PC-9 (cell line): ENCODE data around the gene HDC. TPM values are rescaled to one million over a fixed set of nuclear protein-coding genes. Genes with fewer than 3 reads are reported as not detected.

Experiments used
- BruUV-seq: library from RNA; stranded (reverse); fragments of 400-500 nt; replicated peaks from 2 replicates; lab custom pipeline; 2021; lab: Mats Ljungman, UMichigan
- CTCF ChIA-PET: fragments of 300-600 bp; sonication (Branson Sonifier 250); formaldehyde crosslinking; loops from one replicate; lab custom pipeline; 2022; ENCODE audit warnings: antibody characterized with exemption; lab: Charles Lee
- POLR2A ChIA-PET: fragments of 300-600 bp; sonication (Branson Sonifier 250); formaldehyde crosslinking; loops from one replicate; lab custom pipeline; 2022; ENCODE audit warnings: antibody characterized with exemption; ENCODE audit not compliant: unreplicated experiment; lab: Charles Lee
- DNase-seq, 2 experiments: peaks; one replicate each; pipeline versions ENCODE4 v3.0.0 to v3.0.0-alpha.2; 2015 to 2022; ENCODE audit warnings: mixed read lengths in 1 of 2
- H2AFZ ChIP-seq: fragments of 200-600 bp; sonication (generic); 2 replicates; pipeline ENCODE4 v1.8.1; 2017; ENCODE audit warnings: antibody characterized with exemption
- H3F3A ChIP-seq: fragments of 200-600 bp; sonication (generic); 2 replicates; pipeline ENCODE4 v1.8.1; 2017; ENCODE audit warnings: antibody characterized with exemption, mild to moderate bottlenecking, low read depth; ENCODE audit not compliant: insufficient read depth
- H3K27ac ChIP-seq: fragments of 200-600 bp; sonication (generic); 2 replicates; pipeline ENCODE4 v1.6.1; 2016; ENCODE audit warnings: mixed run types
- H3K27me3 ChIP-seq: fragments of 200-600 bp; sonication (generic); 2 replicates; pipeline ENCODE4 v1.6.1; 2016; ENCODE audit warnings: low read depth, mixed run types; ENCODE audit not compliant: insufficient read depth
- H3K36me3 ChIP-seq: fragments of 200-600 bp; sonication (generic); 2 replicates; pipeline ENCODE4 v1.6.1; 2016; ENCODE audit warnings: low read depth, mixed run types
- H3K4me1 ChIP-seq: fragments of 200-600 bp; sonication (generic); replicated peaks from 2 replicates; pipeline ENCODE4 v1.6.1; 2016; ENCODE audit warnings: mixed run types; ENCODE audit not compliant: insufficient read depth
- H3K4me2 ChIP-seq: fragments of 200-600 bp; sonication (generic); 2 replicates; pipeline ENCODE4 v1.6.1; 2017; ENCODE audit warnings: mixed run types
- H3K4me3 ChIP-seq: fragments of 200-600 bp; sonication (generic); 2 replicates; pipeline ENCODE4 v1.6.1; 2016; ENCODE audit warnings: mixed run types
- H3K79me2 ChIP-seq: fragments of 200-600 bp; sonication (generic); 2 replicates; pipeline ENCODE4 v1.6.1; 2017; ENCODE audit warnings: low read depth, mixed run types
- H3K9me2 ChIP-seq: fragments of 200-600 bp; sonication (generic); 2 replicates; pipeline ENCODE4 v1.8.1; 2017; ENCODE audit warnings: mild to moderate bottlenecking; ENCODE audit not compliant: insufficient read depth
- H3K9me3 ChIP-seq: fragments of 200-600 bp; sonication (generic); 2 replicates; pipeline ENCODE4 v1.8.1; 2016; ENCODE audit warnings: low read depth; ENCODE audit not compliant: insufficient read depth
- H4K20me1 ChIP-seq: fragments of 200-600 bp; sonication (generic); 2 replicates; pipeline ENCODE4 v1.8.1; 2017; ENCODE audit not compliant: insufficient read depth
- EZH2 ChIP-seq: fragments of 200-600 bp; sonication (generic); IDR thresholded peaks from 2 replicates; pipeline ENCODE4 v1.8.0; 2017; ENCODE audit warnings: antibody characterized with exemption, low read depth
- intact Hi-C: fragments of 100-400 bp; cut with micrococcal nuclease; formaldehyde crosslinking; loops from one replicate; pipeline ENCODE4 v1.10.0; 2022; ENCODE audit not compliant: unreplicated experiment
- total RNA-seq: library from RNA; stranded (reverse); gene quantifications from 2 replicates; pipeline ENCODE4 v1.2.3, GENCODE V29; 2021
- TF ChIP-seq, protein P1 (sequence below): fragments of 200-600 bp; sonication (generic); conservative IDR thresholded peaks from 2 replicates; pipeline ENCODE4 v1.6.1; 2017; ENCODE audit warnings: mixed run types, antibody characterized with exemption, mild to moderate bottlenecking, moderate library complexity

HDC gene
- total RNA-seq, 1 experiment from 2014 or later = not detected

GRCh38 chr15:50247819-50248655 is 17.5 kb downstream of the HDC start:
- Histone ChIP-seq H3K9me3 (no peaks in the 10 kb centered on the region), H2AFZ (no peak overlapping the region), H3K4me3 (no peak overlapping the region), H3K4me1 (no peaks in the 10 kb centered on the region), H3K79me2 (no peaks in the 10 kb centered on the region), H3K27ac (no peak overlapping the region), H4K20me1 (no peaks in the 10 kb centered on the region), H3F3A (no peaks in the 10 kb centered on the region), H3K4me2 (no peak overlapping the region), H3K36me3 (no peaks in the 10 kb centered on the region), H3K27me3 (no peaks in the 10 kb centered on the region), H3K9me2 (no peaks in the 10 kb centered on the region)
- no peak for TF ChIP-seq EZH2
- TF ChIP-seq, protein P1, sequence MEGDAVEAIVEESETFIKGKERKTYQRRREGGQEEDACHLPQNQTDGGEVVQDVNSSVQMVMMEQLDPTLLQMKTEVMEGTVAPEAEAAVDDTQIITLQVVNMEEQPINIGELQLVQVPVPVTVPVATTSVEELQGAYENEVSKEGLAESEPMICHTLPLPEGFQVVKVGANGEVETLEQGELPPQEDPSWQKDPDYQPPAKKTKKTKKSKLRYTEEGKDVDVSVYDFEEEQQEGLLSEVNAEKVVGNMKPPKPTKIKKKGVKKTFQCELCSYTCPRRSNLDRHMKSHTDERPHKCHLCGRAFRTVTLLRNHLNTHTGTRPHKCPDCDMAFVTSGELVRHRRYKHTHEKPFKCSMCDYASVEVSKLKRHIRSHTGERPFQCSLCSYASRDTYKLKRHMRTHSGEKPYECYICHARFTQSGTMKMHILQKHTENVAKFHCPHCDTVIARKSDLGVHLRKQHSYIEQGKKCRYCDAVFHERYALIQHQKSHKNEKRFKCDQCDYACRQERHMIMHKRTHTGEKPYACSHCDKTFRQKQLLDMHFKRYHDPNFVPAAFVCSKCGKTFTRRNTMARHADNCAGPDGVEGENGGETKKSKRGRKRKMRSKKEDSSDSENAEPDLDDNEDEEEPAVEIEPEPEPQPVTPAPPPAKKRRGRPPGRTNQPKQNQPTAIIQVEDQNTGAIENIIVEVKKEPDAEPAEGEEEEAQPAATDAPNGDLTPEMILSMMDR = no peak
- BruUV-seq = no TSS peak
- intact Hi-C loops = no loop called here
- DNase-seq = peak in 1 of 2 experiments; percentile 62
- ChIA-PET POLR2A (no interaction called here), CTCF (no interaction called here)

GRCh38 chr15:50246631-50247030 is 18.9 kb downstream of the HDC start:
- DNase-seq = no peak
- Histone ChIP-seq H3F3A (no peaks in the 10 kb centered on the region), H3K4me3 (no peak overlapping the region), H3K27ac (no peak overlapping the region), H3K9me2 (no peaks in the 10 kb centered on the region), H3K27me3 (no peaks in the 10 kb centered on the region), H2AFZ (no peak overlapping the region), H3K4me2 (no peak overlapping the region), H3K9me3 (no peaks in the 10 kb centered on the region), H3K36me3 (no peaks in the 10 kb centered on the region), H3K79me2 (no peaks in the 10 kb centered on the region), H3K4me1 (peaks cover 4% of the 10 kb centered on the region), H4K20me1 (no peaks in the 10 kb centered on the region)
- ChIA-PET CTCF (no interaction called here), POLR2A (interaction anchor here (0.6 kb wide), 1 partner anchor 662 kb away, joined by 3 read pairs; no protein-coding TSS in a partner anchor)
- intact Hi-C loops = no loop called here
- BruUV-seq = no TSS peak
- TF ChIP-seq, protein P1 = no peak
- TF ChIP-seq EZH2 = no peak

- ChIA-PET POLR2A (no interaction called here), CTCF (no interaction called here)
- H3K36me3 ChIP-seq = no peaks in the 10 kb centered on the region
- H3K9me2 ChIP-seq = no peaks in the 10 kb centered on the region
- BruUV-seq = no TSS peak
- no peak overlapping the region for H3K4me2 ChIP-seq
- no peak overlapping the region for H3K4me3 ChIP-seq
- no peaks in the 10 kb centered on the region for H4K20me1 ChIP-seq
- no peak for DNase-seq
- no peaks in the 10 kb centered on the region for H3K9me3 ChIP-seq
- no peaks in the 10 kb centered on the region; the same call in 1 of the 2 replicates for H3F3A ChIP-seq
- TF ChIP-seq EZH2 = no peak
- TF ChIP-seq, protein P1 = no peak
- no peaks in the 10 kb centered on the region for H3K27me3 ChIP-seq
- H3K79me2 ChIP-seq = no peaks in the 10 kb centered on the region
- intact Hi-C loops = no loop called here
- no peak overlapping the region for H2AFZ ChIP-seq
- no peak overlapping the region for H3K27ac ChIP-seq
- H3K4me1 ChIP-seq = peaks cover 10% of the 10 kb centered on the region
Measured at GRCh38 chr15:50244959-50245624, 20.4 kb downstream of the HDC start.
